GM12874 (cell line): ENCODE data around the gene AKAP11.

Source experiments
- TF ChIP-seq, protein P1 (sequence below): IDR thresholded peaks from 2 replicates; pipeline ENCODE4 v1.5.1; 2011; ENCODE audit warnings: low read depth, mild to moderate bottlenecking, control low read depth, low read length, moderate library complexity; ENCODE audit not compliant: insufficient read depth

AKAP11 gene, protein sequence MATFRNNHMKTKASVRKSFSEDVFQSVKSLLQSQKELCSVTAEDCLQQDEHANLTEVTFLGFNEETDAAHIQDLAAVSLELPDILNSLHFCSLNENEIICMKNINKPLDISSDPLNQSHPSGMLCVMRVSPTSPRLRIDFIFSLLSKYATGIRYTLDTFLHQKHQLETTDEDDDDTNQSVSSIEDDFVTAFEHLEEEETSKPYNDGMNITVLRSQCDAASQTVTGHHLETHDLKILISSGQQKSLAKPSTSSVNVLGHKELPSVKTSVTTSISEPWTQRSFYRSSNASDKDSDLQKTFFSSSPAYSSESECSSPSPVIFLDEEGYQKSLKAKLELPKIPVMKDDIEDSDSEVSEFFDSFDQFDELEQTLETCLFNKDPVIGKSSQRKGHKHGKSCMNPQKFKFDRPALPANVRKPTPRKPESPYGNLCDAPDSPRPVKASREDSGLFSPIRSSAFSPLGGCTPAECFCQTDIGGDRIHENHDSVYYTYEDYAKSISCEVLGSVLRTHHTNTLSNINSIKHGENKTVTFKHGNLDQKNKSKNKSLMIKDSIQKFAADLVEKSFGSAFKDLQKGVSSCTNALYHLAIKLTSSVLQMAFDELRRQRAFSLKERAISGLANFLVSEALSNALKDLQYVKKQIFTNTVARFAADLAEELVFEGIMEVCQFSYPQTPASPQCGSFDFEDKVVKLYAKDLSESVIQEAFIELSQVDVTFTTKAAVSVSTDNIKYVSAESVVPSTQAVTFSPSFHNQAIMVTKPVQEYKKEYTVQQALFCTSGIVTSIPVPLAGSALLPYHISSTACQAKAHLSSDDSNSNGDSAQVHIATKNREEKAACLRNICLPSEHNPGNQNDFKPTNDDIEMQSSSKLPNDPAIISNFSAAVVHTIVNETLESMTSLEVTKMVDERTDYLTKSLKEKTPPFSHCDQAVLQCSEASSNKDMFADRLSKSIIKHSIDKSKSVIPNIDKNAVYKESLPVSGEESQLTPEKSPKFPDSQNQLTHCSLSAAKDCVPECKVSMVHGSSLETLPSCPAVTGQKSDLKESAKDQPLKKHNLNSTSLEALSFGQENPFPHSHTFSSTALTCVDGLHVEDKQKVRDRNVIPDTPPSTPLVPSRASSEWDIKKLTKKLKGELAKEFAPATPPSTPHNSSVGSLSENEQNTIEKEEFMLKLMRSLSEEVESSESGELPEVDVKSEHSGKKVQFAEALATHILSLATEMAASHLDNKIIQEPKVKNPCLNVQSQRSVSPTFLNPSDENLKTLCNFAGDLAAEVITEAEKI (N-terminal part only)

DNA sequence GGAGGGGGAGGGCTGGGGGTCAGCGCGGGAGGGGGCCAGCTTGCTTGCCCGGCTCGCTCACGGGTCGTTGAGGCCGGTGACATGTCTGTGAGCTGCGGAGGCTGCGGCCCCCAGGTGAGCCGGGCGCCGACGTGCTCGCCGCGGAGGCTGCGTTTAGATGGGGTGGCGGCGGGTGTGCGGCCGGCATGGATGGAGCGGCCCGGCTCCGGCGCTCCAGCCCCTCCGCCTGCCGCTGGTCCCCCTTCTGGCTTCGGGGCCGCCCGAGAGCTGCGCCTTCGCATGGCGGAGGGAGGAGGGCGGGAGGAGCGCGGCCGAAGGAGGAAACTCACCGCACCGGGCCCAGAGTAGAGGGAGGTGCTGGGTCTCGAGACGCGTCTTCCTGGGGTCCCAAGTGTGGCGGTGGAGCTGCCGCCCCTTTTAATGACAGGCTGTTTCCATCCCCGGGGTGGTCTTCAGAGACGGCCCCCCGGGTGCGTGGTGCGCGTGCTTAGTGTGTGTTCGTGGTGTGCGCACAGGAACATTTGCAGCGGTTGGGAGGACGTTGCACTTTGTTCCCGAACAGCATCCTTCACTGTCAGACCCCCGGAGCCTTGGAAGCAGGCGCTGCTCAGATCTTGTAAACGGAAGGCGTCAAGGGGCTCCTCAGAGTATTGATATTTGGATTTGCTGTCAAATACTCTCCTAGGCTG is at the start of gene AKAP11:
TSS of gene AKAP11 (plus strand) at position 38 of the 689 bp plus-strand sequence. CDS start 14,197 bp downstream, outside the sequence.
- TF ChIP-seq, protein P1, sequence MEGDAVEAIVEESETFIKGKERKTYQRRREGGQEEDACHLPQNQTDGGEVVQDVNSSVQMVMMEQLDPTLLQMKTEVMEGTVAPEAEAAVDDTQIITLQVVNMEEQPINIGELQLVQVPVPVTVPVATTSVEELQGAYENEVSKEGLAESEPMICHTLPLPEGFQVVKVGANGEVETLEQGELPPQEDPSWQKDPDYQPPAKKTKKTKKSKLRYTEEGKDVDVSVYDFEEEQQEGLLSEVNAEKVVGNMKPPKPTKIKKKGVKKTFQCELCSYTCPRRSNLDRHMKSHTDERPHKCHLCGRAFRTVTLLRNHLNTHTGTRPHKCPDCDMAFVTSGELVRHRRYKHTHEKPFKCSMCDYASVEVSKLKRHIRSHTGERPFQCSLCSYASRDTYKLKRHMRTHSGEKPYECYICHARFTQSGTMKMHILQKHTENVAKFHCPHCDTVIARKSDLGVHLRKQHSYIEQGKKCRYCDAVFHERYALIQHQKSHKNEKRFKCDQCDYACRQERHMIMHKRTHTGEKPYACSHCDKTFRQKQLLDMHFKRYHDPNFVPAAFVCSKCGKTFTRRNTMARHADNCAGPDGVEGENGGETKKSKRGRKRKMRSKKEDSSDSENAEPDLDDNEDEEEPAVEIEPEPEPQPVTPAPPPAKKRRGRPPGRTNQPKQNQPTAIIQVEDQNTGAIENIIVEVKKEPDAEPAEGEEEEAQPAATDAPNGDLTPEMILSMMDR, result no peak

DNA sequence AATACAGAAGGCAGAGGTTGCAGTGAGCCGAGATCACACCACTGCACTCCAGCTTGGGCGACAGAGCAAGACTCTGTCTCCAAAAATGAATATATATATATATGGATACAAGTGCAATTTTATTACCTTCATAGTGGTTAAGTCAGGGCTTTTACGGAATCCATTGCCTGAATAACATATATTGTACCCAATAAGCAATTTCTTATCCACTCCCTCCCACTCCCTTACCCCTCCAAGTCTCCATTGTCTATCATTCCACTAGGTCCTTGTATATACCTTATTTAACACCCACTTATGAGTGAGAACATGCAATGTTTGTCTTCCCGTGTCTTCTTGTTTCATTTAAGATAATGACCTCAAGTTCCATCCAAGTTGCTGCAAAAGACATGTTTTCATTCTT is 48.3 kb upstream of the AKAP11 start:
- TF ChIP-seq, protein P1, result no peak

DNA sequence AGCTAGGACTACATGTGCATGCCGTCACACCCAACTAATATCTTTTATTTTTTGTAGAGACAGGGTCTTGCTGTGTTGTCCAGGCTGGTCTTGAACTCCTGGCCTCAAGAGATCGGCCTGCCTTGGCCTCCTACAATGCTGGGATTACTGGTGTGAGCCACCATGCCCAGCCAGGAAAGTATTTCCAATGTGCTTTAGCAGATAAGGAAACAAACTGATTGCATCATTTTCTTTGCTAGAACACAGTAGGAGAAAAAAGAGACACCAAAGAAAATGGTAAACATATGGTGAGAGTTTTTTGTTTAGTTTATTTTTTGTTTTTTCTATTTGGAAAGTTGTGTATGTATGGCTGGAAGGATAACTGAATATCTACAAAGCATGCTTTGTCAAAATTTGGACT is 46.9 kb upstream of the AKAP11 start:
- TF ChIP-seq, protein P1, result no peak

DNA sequence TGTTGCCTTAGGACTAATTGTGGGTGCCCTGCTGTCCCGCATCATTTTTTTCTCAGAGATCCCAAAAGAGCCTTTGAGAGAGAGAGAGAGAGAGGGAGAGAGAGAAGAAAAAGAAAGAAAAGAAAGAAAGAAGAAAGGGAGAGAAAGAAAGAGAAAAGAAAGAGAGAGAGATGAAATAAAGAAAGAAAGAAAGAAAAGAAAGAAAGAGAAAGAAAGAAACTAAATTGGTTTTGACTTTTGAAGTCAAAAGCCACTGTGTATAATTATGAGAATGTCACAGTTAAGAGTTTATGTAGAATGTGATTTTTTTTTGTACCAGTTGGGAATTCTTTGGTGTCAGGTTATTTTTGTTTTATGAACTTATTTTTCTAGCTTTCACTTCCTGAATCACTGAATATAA is 43.4 kb upstream of the AKAP11 start:
- TF ChIP-seq, protein P1, result no peak

DNA sequence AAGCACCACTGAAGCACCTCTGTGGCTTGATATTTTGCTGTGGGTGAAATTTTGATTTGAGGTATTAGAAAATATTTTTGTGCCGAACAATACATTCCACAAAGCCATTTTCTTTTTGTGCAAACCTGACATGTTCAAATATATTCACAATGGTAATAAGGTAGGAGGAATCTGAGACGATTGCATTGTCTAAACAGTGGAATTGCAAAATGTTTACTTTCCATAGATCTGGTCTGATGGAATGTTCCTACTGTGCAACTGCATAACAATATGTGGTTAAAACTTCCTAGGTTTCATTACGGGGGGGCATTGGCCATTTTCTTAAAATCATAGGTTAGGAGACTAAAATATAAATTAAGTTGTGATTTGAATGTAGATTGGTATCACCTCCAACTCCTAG is 42.7 kb upstream of the AKAP11 start:
- TF ChIP-seq, protein P1, result no peak

DNA sequence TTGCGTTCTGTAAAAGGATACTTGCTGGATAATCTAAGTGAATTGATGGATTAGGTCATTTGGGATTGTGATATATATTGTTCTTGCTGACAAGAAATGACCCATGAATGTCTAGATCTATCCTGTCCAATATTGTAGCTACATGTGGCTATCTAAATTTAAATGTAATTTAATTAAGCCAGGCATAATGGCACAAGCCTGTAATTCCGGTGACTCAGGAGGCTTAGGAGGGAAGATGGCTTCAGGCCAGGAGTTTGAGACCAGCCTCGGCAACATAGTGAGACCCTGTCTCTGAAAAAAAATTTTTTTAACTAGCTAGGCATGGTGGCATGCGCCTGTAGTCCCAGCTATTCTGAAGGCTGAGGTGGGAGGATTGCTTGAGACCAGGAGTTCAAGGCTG is 39.3 kb upstream of the AKAP11 start:
- TF ChIP-seq, protein P1, result no peak
